SK-N-SH (cell line): Measurements from ENCODE around the gene RBBP7. TPM values are rescaled to one million over a fixed set of nuclear protein-coding genes. Genes with fewer than 3 reads are reported as not detected.

Source experiments
- CTCF ChIA-PET: fragments of 300-600, 350-600 bp; formaldehyde crosslinking; extraction: SDS; loops from one replicate; lab custom pipeline; 2021; lab: Yijun Ruan, JAX
- POLR2A ChIA-PET: fragments of 350-600 bp; sonication (Branson Sonifier 250); formaldehyde crosslinking; extraction: SDS; loops from one replicate; lab custom pipeline; 2020; ENCODE audit warnings: antibody characterized with exemption, inconsistent platforms; lab: Yijun Ruan, JAX
- DNase-seq: peaks from one replicate; pipeline ENCODE4 v3.0.0; 2012
- H2AFZ ChIP-seq: fragments of 200-600 bp; sonication (generic); 2 replicates; pipeline ENCODE4 v1.8.1; 2016; ENCODE audit warnings: antibody characterized with exemption, mild to moderate bottlenecking, low read depth
- H3F3A ChIP-seq: fragments of 200-600 bp; sonication (generic); replicated peaks from 2 replicates; pipeline ENCODE3; 2016; ENCODE audit warnings: antibody characterized with exemption, mild to moderate bottlenecking; ENCODE audit not compliant: insufficient read depth
- H3K27ac ChIP-seq, 2 experiments: fragments of 200-500 bp in 1 of 2; fragments of 200-600 bp in 1 of 2; sonication (Bioruptor generic) in 1 of 2; sonication (generic), shearing (Covaris generic) in 1 of 2; 2 replicates each; pipeline versions ENCODE4 v1.5.1 to v1.6.1; 2014 to 2016; ENCODE audit warnings: low read depth in 2 of 2, inconsistent platforms in 1 of 2, low read length in 1 of 2, mild to moderate bottlenecking in 1 of 2, mixed read lengths in 1 of 2
- H3K27me3 ChIP-seq: fragments of 200-600 bp; sonication (generic), shearing (Covaris generic); 2 replicates; pipeline ENCODE4 v1.6.1; 2016; ENCODE audit warnings: mixed run types; ENCODE audit not compliant: insufficient read depth
- H3K36me3 ChIP-seq, 2 experiments: fragments of 200-500 bp in 1 of 2; fragments of 200-600 bp in 1 of 2; sonication (Bioruptor generic) in 1 of 2; sonication (generic) in 1 of 2; replicated peaks in 1 of 2; 2 replicates each; pipeline versions ENCODE3 to v1.5.1; 2014 to 2016; ENCODE audit warnings: low read length in 1 of 2, mild to moderate bottlenecking in 1 of 2; ENCODE audit not compliant: insufficient read depth in 2 of 2, control insufficient read depth in 1 of 2
- H3K4me1 ChIP-seq, 2 experiments: fragments of 200-500 bp in 1 of 2; fragments of 200-600 bp in 1 of 2; sonication (Bioruptor generic) in 1 of 2; sonication (generic), shearing (Covaris generic) in 1 of 2; 2 replicates each; pipeline versions ENCODE4 v1.5.1 to v1.6.1; 2014 to 2016; ENCODE audit warnings: low read depth in 1 of 2, low read length in 1 of 2, mixed run types in 1 of 2; ENCODE audit not compliant: insufficient read depth in 2 of 2, control insufficient read depth in 1 of 2
- H3K4me2 ChIP-seq: fragments of 200-600 bp; sonication (generic), shearing (Covaris generic); 2 replicates; pipeline ENCODE4 v1.6.1; 2017; ENCODE audit warnings: mixed run types
- H3K4me3 ChIP-seq, 2 experiments: fragments of 200-500 bp in 1 of 2; fragments of 200-600 bp in 1 of 2; sonication (Bioruptor generic) in 1 of 2; sonication (generic), shearing (Covaris generic) in 1 of 2; 2 replicates each; pipeline versions ENCODE4 v1.5.1 to v1.8.1; 2014 to 2016; ENCODE audit warnings: low read depth in 2 of 2, inconsistent platforms in 1 of 2, low read length in 1 of 2, mild to moderate bottlenecking in 1 of 2, mixed read lengths in 1 of 2, moderate library complexity in 1 of 2
- H3K79me2 ChIP-seq: fragments of 200-600 bp; sonication (generic); 2 replicates; pipeline ENCODE4 v1.8.1; 2017; ENCODE audit warnings: mild to moderate bottlenecking; ENCODE audit not compliant: insufficient read depth
- H3K9ac ChIP-seq: fragments of 200-600 bp; sonication (generic); 2 replicates; pipeline ENCODE4 v1.6.1; 2017; ENCODE audit warnings: mixed run types
- H3K9me2 ChIP-seq: fragments of 200-600 bp; sonication (generic); 2 replicates; pipeline ENCODE4 v1.6.1; 2017; ENCODE audit warnings: mixed run types
- H3K9me3 ChIP-seq: fragments of 200-600 bp; sonication (generic); 2 replicates; pipeline ENCODE4 v1.6.1; 2017; ENCODE audit warnings: mixed run types, mild to moderate bottlenecking, moderate library complexity
- H4K20me1 ChIP-seq: fragments of 200-600 bp; sonication (generic); 2 replicates; pipeline ENCODE4 v1.6.1; 2017; ENCODE audit warnings: mild to moderate bottlenecking, mixed run types; ENCODE audit not compliant: insufficient read depth
- CTCF ChIP-seq: fragments of 200-600 bp; sonication (generic); IDR thresholded peaks from 2 replicates; pipeline ENCODE4 v1.6.1; 2017; ENCODE audit warnings: antibody characterized with exemption, mild to moderate bottlenecking, moderate library complexity
- EP300 ChIP-seq, 2 experiments: IDR thresholded peaks; 2 replicates each; pipeline versions ENCODE4 v1.4.0 to v1.6.1; 2012; ENCODE audit warnings: borderline replicate concordance in 1 of 2, low read depth in 1 of 2, low read length in 1 of 2
- EZH2phosphoT487 ChIP-seq: fragments of 200-600 bp; sonication (generic); IDR thresholded peaks from 2 replicates; pipeline ENCODE4 v1.6.1; 2017; ENCODE audit warnings: low read depth, mixed run types, mild to moderate bottlenecking, antibody characterized with exemption, moderate library complexity, borderline replicate concordance
- FOSL2 ChIP-seq: IDR thresholded peaks from 2 replicates; pipeline ENCODE4 v1.4.0; 2012; ENCODE audit warnings: low read depth, mild to moderate bottlenecking, moderate library complexity, borderline replicate concordance
- GABPA ChIP-seq: IDR thresholded peaks from 2 replicates; pipeline ENCODE4 v1.4.0; 2012; ENCODE audit warnings: low read depth, mild to moderate bottlenecking
- MEF2A ChIP-seq: IDR thresholded peaks from 2 replicates; pipeline ENCODE4 v1.4.0; 2012; ENCODE audit warnings: low read depth, borderline replicate concordance
- NRF1 ChIP-seq: IDR thresholded peaks from 2 replicates; pipeline ENCODE4 v1.6.1; 2012; ENCODE audit warnings: low read depth, mild to moderate bottlenecking, low read length
- RAD21 ChIP-seq: IDR thresholded peaks from 2 replicates; pipeline ENCODE4 v1.6.1; 2012; ENCODE audit warnings: mild to moderate bottlenecking, low read length
- RFX5 ChIP-seq: IDR thresholded peaks from 2 replicates; pipeline ENCODE4 v1.6.1; 2012; ENCODE audit warnings: mild to moderate bottlenecking, improper control_type of control experiment, low read length
- TCF12 ChIP-seq: IDR thresholded peaks from 2 replicates; pipeline ENCODE4 v1.4.0; 2012
- YY1 ChIP-seq: IDR thresholded peaks from 2 replicates; pipeline ENCODE4 v1.4.0; 2012; ENCODE audit warnings: low read depth, mild to moderate bottlenecking
- WGBS: methylation state at CpG from one replicate; pipeline ENCODE4 v1.1.6; 2017; ENCODE audit warnings: low lambda C conversion rate; 5-methylcytosine and 5-hydroxymethylcytosine counted together
- polyA plus RNA-seq, 3 experiments: library from polyadenylated mRNA; depleted of rRNA; stranded (reverse); fragments of >200 nt; gene quantifications; 2 replicates each; pipeline ENCODE4 v1.2.3, GENCODE V29; 2012

Gene RBBP7
- polyA plus RNA-seq, 1 of the 3 experiments (the other 2 are of a cell fraction) = 172 TPM

GRCh38 chrX:16885628-16886027, 15.5 kb upstream of the RBBP7 start:
- Histone ChIP-seq H4K20me1 (no peaks in the 10 kb centered on the region), H3K79me2 (no peaks in the 10 kb centered on the region; the same call in 1 of the 2 replicates), H3K27me3 (no peaks in the 10 kb centered on the region; the same call in 1 of the 2 replicates), H3K27ac (no peak overlapping the region)
- TF ChIP-seq YY1 (no peak), EP300 (IDR thresholded peaks at IDR 0.05; ENCODE audit: borderline replicate concordance in 1 of 2, low read depth in 1 of 2, low read length in 1 of 2) (no peak), RFX5 (no peak), RAD21 (no peak), EZH2phosphoT487 (no peak), NRF1 (no peak)
- TF ChIP-seq, all 33 proteins: peak for 0
- DNase-seq = no peak
- no peak overlapping the region for H3K9ac ChIP-seq
- no peak overlapping the region for H3K4me2 ChIP-seq
- H2AFZ ChIP-seq = no peak overlapping the region
- no peaks in the 10 kb centered on the region for H3F3A ChIP-seq
- H3K36me3 ChIP-seq = no peaks in the 10 kb centered on the region
- CTCF ChIA-PET = interaction anchor here (0.7 to 3.4 kb wide), 4 partner anchors 60 to 212 kb away, joined by 3 to 20 read pairs (median 12); no protein-coding TSS in a partner anchor
- POLR2A ChIA-PET = no interaction called here
- no peaks in the 10 kb centered on the region for H3K9me3 ChIP-seq
- WGBS = 76% methylated on average over 1 of the region's 1 CpG
- no peak overlapping the region for H3K4me3 ChIP-seq
- peaks cover 0 to 3% of the 10 kb centered on the region in 2 experiments; a peak in 1 of 4 replicates for H3K4me1 ChIP-seq
- H3K9me2 ChIP-seq = no peaks in the 10 kb centered on the region

GRCh38 chrX:16883487-16883804, 13.3 kb upstream of the RBBP7 start:
- no peak overlapping the region for H2AFZ ChIP-seq
- no peaks in the 10 kb centered on the region for H3K9me3 ChIP-seq
- H3K27me3 ChIP-seq = no peaks in the 10 kb centered on the region; the same call in 1 of the 2 replicates
- POLR2A ChIA-PET = interaction anchor here (0.5 to 1.4 kb wide), 4 partner anchors 57 to 175 kb away, joined by 3 to 8 read pairs (median 4); partner anchors contain the start of gene REPS2
- 25% methylated on average over 3 of the region's 3 CpGs for WGBS
- H3F3A ChIP-seq = no peaks in the 10 kb centered on the region
- no peak overlapping the region for H3K9ac ChIP-seq
- H3K4me1 ChIP-seq = peaks cover 0 to 3% of the 10 kb centered on the region in 2 experiments; a peak in 1 of 4 replicates
- no peak overlapping the region; a peak in 1 of 4 replicates for H3K27ac ChIP-seq
- no peak for DNase-seq
- TF ChIP-seq RFX5 (no peak), TCF12 (no peak), GABPA (no peak), EP300 (IDR thresholded peaks at IDR 0.05; ENCODE audit: borderline replicate concordance in 1 of 2, low read depth in 1 of 2, low read length in 1 of 2) (no peak), MEF2A (no peak), RAD21 (no peak), CTCF (no peak), FOSL2 (no peak)
- TF ChIP-seq, all 33 proteins: peak for 0
- H3K4me3 ChIP-seq = no peak overlapping the region
- no peaks in the 10 kb centered on the region for H4K20me1 ChIP-seq
- no peaks in the 10 kb centered on the region; the same call in 1 of the 2 replicates for H3K79me2 ChIP-seq
- CTCF ChIA-PET = interaction anchor here (0.6 to 4.0 kb wide), 35 partner anchors 9 to 736 kb away, joined by 3 to 42 read pairs (median 5); partner anchors contain the start of gene RBBP7
- H3K9me2 ChIP-seq = no peaks in the 10 kb centered on the region
- H3K36me3 ChIP-seq = no peaks in the 10 kb centered on the region
- no peak overlapping the region for H3K4me2 ChIP-seq
